ENCODE measurements around the gene SFMBT2.

GRCh38 chr10:7406712-7407333 lies 4.0 kb downstream of the SFMBT2 start:
- TF ChIP-seq POLR2A (IDR thresholded peaks at IDR 0.05): no peak
- TF ChIP-seq CTCF (IDR thresholded peaks at IDR 0.05): no peak
- TF ChIP-seq POLR2AphosphoS5 (IDR thresholded peaks at IDR 0.05): no peak

Data from prostate gland (tissue), 2 donors.